ENCODE results near the gene PLXNA2. TPM values are rescaled to one million over a fixed set of nuclear protein-coding genes. Genes with fewer than 3 reads are reported as not detected.

Gene PLXNA2
- total and polyA plus RNA-seq, 2 of the 13 experiments (the other 11 are each of a cell fraction or from before 2014, with no cell fraction given), result 1.1 to 2.1 TPM

- intact Hi-C loops (cut with micrococcal nuclease; ENCODE audit: unreplicated experiment), result loop anchor here (1.0 kb wide), 1 partner anchor 113 kb away; no protein-coding TSS in a partner anchor
- no peak for TF ChIP-seq DMTF1 (CRISPR knock-in tag; IDR thresholded peaks at IDR 0.05)
- no peak for TF ChIP-seq AHR (CRISPR knock-in tag; IDR thresholded peaks at IDR 0.05)
- no peak for TF ChIP-seq NPAS2 (CRISPR knock-in tag; IDR thresholded peaks at IDR 0.05; ENCODE audit: borderline replicate concordance)
- no peak for TF ChIP-seq MAZ (IDR thresholded peaks at IDR 0.05; ENCODE audit: borderline replicate concordance, low read depth, low read length)
- TF ChIP-seq MAZ (CRISPR knock-in tag; IDR thresholded peaks at IDR 0.05; ENCODE audit: low read depth), result no peak
- no peak for TF ChIP-seq ARHGAP35 (CRISPR knock-in tag; IDR thresholded peaks at IDR 0.05; ENCODE audit: borderline replicate concordance)
- TF ChIP-seq ZNF768 (CRISPR knock-in tag; IDR thresholded peaks at IDR 0.05), result no peak
- no peak for TF ChIP-seq NR2F2 (IDR thresholded peaks at IDR 0.05; ENCODE audit: borderline replicate concordance, low read depth)
- TF ChIP-seq ZMYM2 (CRISPR knock-in tag; IDR thresholded peaks at IDR 0.05), result no peak
- TF ChIP-seq SATB2 (CRISPR knock-in tag; IDR thresholded peaks at IDR 0.05), result no peak
- no peak for TF ChIP-seq DPF2 (CRISPR knock-in tag; IDR thresholded peaks at IDR 0.05; ENCODE audit: borderline replicate concordance, low read depth)
- no peak for TF ChIP-seq TCF12 (IDR thresholded peaks at IDR 0.05)
- TF ChIP-seq TCF12 (CRISPR knock-in tag; IDR thresholded peaks at IDR 0.05), result no peak
- TF ChIP-seq ZMAT3 (CRISPR knock-in tag; conservative IDR thresholded peaks at IDR 0.05), result no peak
- no peak for TF ChIP-seq ZGPAT (CRISPR knock-in tag; IDR thresholded peaks at IDR 0.05)
- TF ChIP-seq PHF5A (CRISPR knock-in tag; IDR thresholded peaks at IDR 0.05; ENCODE audit: low read depth, unreplicated experiment), result no peak
- no peak for TF ChIP-seq ZBED4 (CRISPR knock-in tag; IDR thresholded peaks at IDR 0.05; ENCODE audit: borderline replicate concordance)
- TF ChIP-seq PAF1 (CRISPR knock-in tag; IDR thresholded peaks at IDR 0.05), result no peak
Measured at GRCh38 chr1:207998691-207999090, 245.5 kb downstream of the PLXNA2 start.

More at GRCh38 chr1:207998691-207999090, 245.5 kb downstream of the PLXNA2 start:
- CTCF ChIA-PET (ENCODE audit: low intra/inter-chr PET ratio, low total read pairs), result interaction anchor here (1.9 kb wide), 1 partner anchor 114 kb away, joined by 10 read pairs; no protein-coding TSS in a partner anchor
- in situ Hi-C loops (cut with HindIII; ENCODE audit: extremely low pct_ligation_motif_present, low pct_unique_long_range_greater_than_20kb), result loop anchor here (10.0 kb wide), 1 partner anchor 114 kb away; no protein-coding TSS in a partner anchor
- Histone ChIP-seq H3K4me3 (replicated peaks in 1 of 3; ENCODE audit: insufficient read depth in 1 of 3, low read depth in 2 of 3, low read length in 3 of 3) (no peak overlapping the region), H2AFZ (ENCODE audit: low read length) (no peak overlapping the region), H4K20me1 (ENCODE audit: insufficient read depth, low read length) (no peaks in the 10 kb centered on the region), H3K4me2 (ENCODE audit: low read depth, low read length) (no peak overlapping the region), H3K27me3 (ENCODE audit: control insufficient read depth in 1 of 2, insufficient read depth in 2 of 2, low read length in 2 of 2) (peaks cover under 1 to 1% of the 10 kb centered on the region in 2 experiments; a peak in 2 of 5 replicates), H3K36me3 (replicated peaks in 1 of 2; ENCODE audit: control insufficient read depth in 1 of 2, insufficient read depth in 2 of 2, low read length in 2 of 2) (no peaks in the 10 kb centered on the region), H3K79me2 (ENCODE audit: insufficient read depth, low read length) (no peaks in the 10 kb centered on the region), H3K27ac (ENCODE audit: extremely low read length, insufficient read depth, low read length) (no peak overlapping the region), H3K9me3 (ENCODE audit: low read length) (no peaks in the 10 kb centered on the region), H3K4me1 (ENCODE audit: insufficient read depth, low read length) (no peaks in the 10 kb centered on the region), H3K9ac (ENCODE audit: insufficient read depth, low read depth, low read length) (no peak overlapping the region)
- ATAC-seq, result no peak
- no peak for FAIRE-seq
- POLR2A ChIA-PET, result no interaction called here
- no peak for DNase-seq (ENCODE audit: low spot score)
- BruUV-seq (replicated peaks), result no TSS peak
- WGBS (ENCODE audit: low lambda C conversion rate), result 2% methylated on average over 2 of the region's 2 CpGs

Measured in HepG2 (cell line).